Endothelial cell of umbilical vein (primary cell): ENCODE results near the gene CNNM4. TPM values are rescaled to one million over a fixed set of nuclear protein-coding genes. Genes with fewer than 3 reads are reported as not detected.

Experiments used
- BruUV-seq: library from RNA; stranded (reverse); fragments of 400-500 nt; replicated peaks from 2 replicates; lab custom pipeline; 2021; lab: Mats Ljungman, UMichigan
- CTCF ChIA-PET: fragments of 300-600, 350-600 bp; sonication (Branson Sonifier 250); formaldehyde crosslinking; loops from one replicate; lab custom pipeline; 2021; ENCODE audit warnings: antibody characterized with exemption, inconsistent platforms; lab: Charles Lee
- POLR2A ChIA-PET: fragments of 300-600, 350-600 bp; sonication (Branson Sonifier 250); formaldehyde crosslinking; loops from one replicate; lab custom pipeline; 2021; ENCODE audit warnings: antibody characterized with exemption, inconsistent platforms; lab: Charles Lee
- DNase-seq: peaks from one replicate; pipeline ENCODE4 v3.0.0-alpha.2; 2011; ENCODE audit warnings: low read depth, low spot score
- FAIRE-seq: peaks from 2 replicates; lab custom pipeline; 2011; peaks lifted over from hg19 to GRCh38; lab: Jason Lieb, UNC
- H2AFZ ChIP-seq: 2 replicates; pipeline ENCODE4 v1.6.0; 2012; ENCODE audit warnings: low read depth, low read length, control low read depth, inconsistent platforms
- H3K27ac ChIP-seq: 2 replicates; pipeline ENCODE4 v1.5.1; 2011; ENCODE audit warnings: low read depth, mild to moderate bottlenecking, control low read depth, low read length, moderate library complexity; ENCODE audit not compliant: insufficient read depth
- H3K27me3 ChIP-seq, 2 experiments: 2 replicates each; pipeline versions ENCODE4 v1.6.0 to v1.6.1; 2011; ENCODE audit warnings: low read length in 2 of 2, mixed read lengths in 1 of 2; ENCODE audit not compliant: control insufficient read depth in 2 of 2, insufficient read depth in 2 of 2
- H3K36me3 ChIP-seq, 2 experiments: 2 replicates in 1 of 2; 3 replicates in 1 of 2; pipeline ENCODE4 v1.5.1; 2011; ENCODE audit warnings: low read length in 2 of 2, mild to moderate bottlenecking in 1 of 2, moderate library complexity in 1 of 2; ENCODE audit not compliant: control insufficient read depth in 2 of 2, insufficient read depth in 2 of 2; ENCODE audit errors: extremely low read depth in 1 of 2
- H3K4me1 ChIP-seq: 3 replicates; pipeline ENCODE4 v1.5.1; 2011; ENCODE audit warnings: mild to moderate bottlenecking, low read length; ENCODE audit not compliant: control insufficient read depth, insufficient read depth; ENCODE audit errors: extremely low read depth
- H3K4me2 ChIP-seq: 2 replicates; pipeline ENCODE4 v1.6.1; 2011; ENCODE audit warnings: low read length, control low read depth, mixed read lengths; ENCODE audit not compliant: insufficient read depth
- H3K4me3 ChIP-seq, 3 experiments: fragments of 200-600 bp in 1 of 3; sonication (generic), shearing (Covaris generic) in 1 of 3; replicated peaks in 1 of 3; 2 replicates each; pipeline ENCODE4 v1.5.1; 2011 to 2016; ENCODE audit warnings: control low read depth in 3 of 3, low read length in 3 of 3, mild to moderate bottlenecking in 2 of 3, inconsistent platforms in 1 of 3, low read depth in 1 of 3, moderate library complexity in 1 of 3; ENCODE audit not compliant: insufficient read depth in 1 of 3
- H3K79me2 ChIP-seq: 2 replicates; pipeline ENCODE4 v1.6.0; 2012; ENCODE audit warnings: low read length, inconsistent platforms; ENCODE audit not compliant: control insufficient read depth, insufficient read depth
- H3K9ac ChIP-seq: replicated peaks from 2 replicates; pipeline ENCODE3; 2011; ENCODE audit warnings: low read length, control low read depth; ENCODE audit not compliant: insufficient read depth; ENCODE audit errors: extremely low read depth
- H3K9me1 ChIP-seq: replicated peaks from 3 replicates; pipeline ENCODE4 v1.6.0; 2011; ENCODE audit warnings: mild to moderate bottlenecking, low read length; ENCODE audit not compliant: control insufficient read depth, insufficient read depth; ENCODE audit errors: extremely low read depth
- H3K9me3 ChIP-seq: replicated peaks from 2 replicates; pipeline ENCODE4 v1.5.1; 2012; ENCODE audit warnings: low read length, inconsistent platforms; ENCODE audit not compliant: control insufficient read depth, insufficient read depth
- H4K20me1 ChIP-seq: replicated peaks from 2 replicates; pipeline ENCODE3; 2011; ENCODE audit warnings: mild to moderate bottlenecking, low read length; ENCODE audit not compliant: control insufficient read depth, insufficient read depth; ENCODE audit errors: extremely low read depth
- EZH2 ChIP-seq: IDR thresholded peaks from 2 replicates; pipeline ENCODE4 v1.6.1; 2012; ENCODE audit warnings: borderline replicate concordance, low read depth, mild to moderate bottlenecking, moderate library complexity, low read length, inconsistent platforms; ENCODE audit not compliant: severe bottlenecking
- JUN ChIP-seq: IDR thresholded peaks from 2 replicates; pipeline ENCODE4 v1.6.1; 2011; ENCODE audit warnings: borderline replicate concordance, low read depth; ENCODE audit not compliant: insufficient read length, insufficient read depth
- MYC ChIP-seq: IDR thresholded peaks from one replicate; pipeline ENCODE4 v1.6.1; 2011; ENCODE audit warnings: mild to moderate bottlenecking, low read depth, low read length
- POLR2A ChIP-seq: IDR thresholded peaks from 2 replicates; pipeline ENCODE4 v1.6.1; 2012; ENCODE audit warnings: low read depth, mild to moderate bottlenecking, control low read depth, low read length
- POLR2AphosphoS5 ChIP-seq: IDR thresholded peaks from 2 replicates; pipeline ENCODE4 v1.6.1; 2012; ENCODE audit warnings: low read depth, mild to moderate bottlenecking, control low read depth, low read length, moderate library complexity; ENCODE audit not compliant: insufficient read depth
- dilution Hi-C: fragments of 300-500 bp; cut with MboI; formaldehyde crosslinking; loops from one replicate; pipeline ENCODE4 v1.15.0; 2019; ENCODE audit warnings: low sequenced_read_pairs; ENCODE audit not compliant: extremely low pct_ligation_motif_present
- intact Hi-C: fragments of 100-400 bp; cut with micrococcal nuclease; formaldehyde crosslinking; loops from one replicate; pipeline ENCODE4 v1.10.0; 2022
- polyA plus RNA-seq, 4 experiments: library from polyadenylated mRNA; depleted of rRNA in 3 of 4; stranded (reverse) in 3 of 4; unstranded in 1 of 4; fragments of >200 nt; gene quantifications; 2 replicates each; pipeline versions ENCODE4 v1.2.1 to v1.2.3, GENCODE V29; 2011 to 2012; ENCODE audit warnings: missing spikeins in 1 of 4
- total RNA-seq: library from RNA; stranded (reverse); gene quantifications from 2 replicates; pipeline ENCODE4 v1.2.3, GENCODE V29; 2021
- TF ChIP-seq, protein P1 (sequence below), 2 donors: IDR thresholded peaks; 1 replicate in 1 of 2; 2 replicates in 1 of 2; pipeline ENCODE4 v1.5.1; 2011; ENCODE audit warnings: low read length in 2 of 2, mild to moderate bottlenecking in 2 of 2, moderate library complexity in 2 of 2, control low read depth in 1 of 2, inconsistent platforms in 1 of 2, low read depth in 1 of 2; ENCODE audit not compliant: insufficient read depth in 1 of 2; ENCODE audit errors: extremely low read depth in 1 of 2

CNNM4 gene
- total and polyA plus RNA-seq, 2 donors (not counting 3 experiments of a cell fraction or from before 2014, with no cell fraction given) = 4.7 to 5.3 TPM

DNA sequence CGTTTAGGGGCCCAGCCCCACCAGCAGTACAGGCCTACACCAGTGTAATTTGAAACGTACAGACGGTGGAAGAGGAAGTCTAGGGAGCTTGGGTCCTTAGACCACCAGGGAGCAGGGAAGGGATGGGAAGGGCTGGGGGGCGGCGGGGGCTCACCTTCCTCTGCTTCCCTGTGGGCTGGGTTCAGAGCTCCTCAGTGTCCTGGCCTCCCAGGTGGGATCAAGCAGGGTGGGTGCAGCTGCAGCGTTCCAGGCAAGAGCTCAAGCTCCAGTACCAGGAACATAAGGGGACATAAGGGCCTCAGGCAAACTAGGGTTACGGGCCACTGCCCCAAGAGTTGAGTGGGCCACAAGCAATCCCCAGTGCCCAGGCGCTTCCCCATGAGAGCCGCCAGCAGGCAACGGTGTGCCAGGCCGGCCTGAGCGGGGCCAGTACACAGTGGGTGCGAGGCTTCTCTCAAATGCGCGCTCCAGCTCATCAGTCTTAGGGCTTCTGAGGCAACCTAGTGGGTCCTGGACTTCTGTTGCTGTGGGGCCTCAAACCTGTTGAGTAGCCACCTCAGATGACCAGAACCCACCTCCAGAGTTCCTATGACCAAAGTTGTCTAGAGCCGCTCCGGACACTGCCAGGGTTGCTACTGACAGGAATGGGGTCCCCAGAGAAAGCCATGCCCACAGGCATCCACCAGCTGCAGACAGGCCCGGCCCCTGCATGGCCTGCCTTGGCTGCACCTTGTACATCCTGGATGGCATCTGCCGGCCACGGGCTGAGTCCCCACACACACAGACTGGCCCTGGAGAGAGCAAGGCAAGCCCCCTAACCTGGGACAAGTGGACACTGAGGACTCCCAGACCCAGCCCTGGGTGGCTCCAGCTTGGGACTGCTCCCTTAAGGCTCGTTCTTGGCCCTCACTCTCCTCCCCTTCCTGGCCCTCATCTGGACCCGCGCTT, 77.9 kb downstream of the CNNM4 start:
- Histone ChIP-seq H3K27ac (no peak overlapping the region), H4K20me1 (no peaks in the 10 kb centered on the region), H3K4me3 (no peak overlapping the region), H3K4me2 (no peak overlapping the region), H3K9me1 (no peaks in the 10 kb centered on the region), H3K27me3 (no peaks in the 10 kb centered on the region), H3K79me2 (no peaks in the 10 kb centered on the region), H3K9me3 (no peaks in the 10 kb centered on the region), H3K4me1 (no peaks in the 10 kb centered on the region), H3K36me3 (no peaks in the 10 kb centered on the region), H3K9ac (no peak overlapping the region), H2AFZ (no peak overlapping the region)
- ChIA-PET CTCF (no interaction called here), POLR2A (no interaction called here)
- FAIRE-seq (no peak), DNase-seq (no peak)
- dilution Hi-C loops (no loop called here), intact Hi-C loops (no loop called here)
- no TSS peak for BruUV-seq
- no peak for TF ChIP-seq POLR2AphosphoS5
- no peak for TF ChIP-seq JUN
- TF ChIP-seq MYC = no peak
- TF ChIP-seq, protein P1, sequence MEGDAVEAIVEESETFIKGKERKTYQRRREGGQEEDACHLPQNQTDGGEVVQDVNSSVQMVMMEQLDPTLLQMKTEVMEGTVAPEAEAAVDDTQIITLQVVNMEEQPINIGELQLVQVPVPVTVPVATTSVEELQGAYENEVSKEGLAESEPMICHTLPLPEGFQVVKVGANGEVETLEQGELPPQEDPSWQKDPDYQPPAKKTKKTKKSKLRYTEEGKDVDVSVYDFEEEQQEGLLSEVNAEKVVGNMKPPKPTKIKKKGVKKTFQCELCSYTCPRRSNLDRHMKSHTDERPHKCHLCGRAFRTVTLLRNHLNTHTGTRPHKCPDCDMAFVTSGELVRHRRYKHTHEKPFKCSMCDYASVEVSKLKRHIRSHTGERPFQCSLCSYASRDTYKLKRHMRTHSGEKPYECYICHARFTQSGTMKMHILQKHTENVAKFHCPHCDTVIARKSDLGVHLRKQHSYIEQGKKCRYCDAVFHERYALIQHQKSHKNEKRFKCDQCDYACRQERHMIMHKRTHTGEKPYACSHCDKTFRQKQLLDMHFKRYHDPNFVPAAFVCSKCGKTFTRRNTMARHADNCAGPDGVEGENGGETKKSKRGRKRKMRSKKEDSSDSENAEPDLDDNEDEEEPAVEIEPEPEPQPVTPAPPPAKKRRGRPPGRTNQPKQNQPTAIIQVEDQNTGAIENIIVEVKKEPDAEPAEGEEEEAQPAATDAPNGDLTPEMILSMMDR (IDR thresholded peaks at IDR 0.05; ENCODE audit: extremely low read depth in 1 of 2, insufficient read depth in 1 of 2, low read depth in 1 of 2, low read length in 2 of 2) = no peak
- TF ChIP-seq EZH2 = no peak
- TF ChIP-seq POLR2A = no peak
